CD14-positive monocyte (primary cell): ENCODE measurements around the gene MYL4. TPM values are rescaled to one million over a fixed set of nuclear protein-coding genes. Genes with fewer than 3 reads are reported as not detected.

Experiments used
- DNase-seq, 3 donors: peaks; one replicate each; pipeline ENCODE4 v3.0.0-alpha.2; 2011 to 2022
- H2AFZ ChIP-seq: 2 replicates; pipeline ENCODE4 v1.6.0; 2012; ENCODE audit warnings: mild to moderate bottlenecking, low read depth, low read length, inconsistent platforms; ENCODE audit not compliant: insufficient read depth, poor library complexity, severe bottlenecking
- H3K27ac ChIP-seq, 2 donors: 1 replicate in 1 of 2; 2 replicates in 1 of 2; pipeline ENCODE4 v1.5.1; 2012 to 2013; ENCODE audit warnings: low read length in 2 of 2, control low read depth in 1 of 2, inconsistent platforms in 1 of 2, low read depth in 1 of 2, mild to moderate bottlenecking in 1 of 2
- H3K27me3 ChIP-seq, 2 donors: one replicate each; pipeline versions ENCODE4 v1.6.0 to v1.6.1; 2011 to 2013; ENCODE audit warnings: low read length in 2 of 2; ENCODE audit not compliant: control insufficient read depth in 2 of 2, insufficient read depth in 2 of 2
- H3K36me3 ChIP-seq, 2 donors: replicated peaks in 1 of 2; 1 replicate in 1 of 2; 2 replicates in 1 of 2; pipeline versions ENCODE4 v1.5.1 to v1.6.1; 2012 to 2013; ENCODE audit warnings: low read length in 2 of 2, control low read depth in 1 of 2, inconsistent platforms in 1 of 2, mild to moderate bottlenecking in 1 of 2; ENCODE audit not compliant: insufficient read depth in 2 of 2, control insufficient read depth in 1 of 2
- H3K4me1 ChIP-seq, 2 donors: 1 replicate in 1 of 2; 2 replicates in 1 of 2; pipeline versions ENCODE4 v1.5.1 to v1.6.1; 2012 to 2013; ENCODE audit warnings: low read length in 2 of 2, control low read depth in 1 of 2, inconsistent platforms in 1 of 2, mild to moderate bottlenecking in 1 of 2, moderate library complexity in 1 of 2; ENCODE audit not compliant: insufficient read depth in 2 of 2, control insufficient read depth in 1 of 2
- H3K4me2 ChIP-seq: replicated peaks from 2 replicates; pipeline ENCODE3; 2012; ENCODE audit warnings: low read length, moderate library complexity, mild to moderate bottlenecking; ENCODE audit not compliant: poor library complexity, severe bottlenecking; ENCODE audit errors: extremely low read depth
- H3K4me3 ChIP-seq, 3 experiments: fragments of 200-600 bp in 1 of 3; sonication (generic) in 1 of 3; replicated peaks in 1 of 3; 1 replicate in 2 of 3; 2 replicates in 1 of 3; pipeline ENCODE4 v1.5.1; 2011 to 2013; ENCODE audit warnings: low read length in 3 of 3, mild to moderate bottlenecking in 3 of 3, control low read depth in 2 of 3, low read depth in 2 of 3, inconsistent platforms in 1 of 3, moderate library complexity in 1 of 3
- H3K79me2 ChIP-seq: 2 replicates; pipeline ENCODE4 v1.6.0; 2012; ENCODE audit warnings: mild to moderate bottlenecking, control low read depth, inconsistent platforms, low read length, moderate library complexity; ENCODE audit not compliant: insufficient read depth
- H3K9ac ChIP-seq: 2 replicates; pipeline ENCODE4 v1.6.0; 2017; ENCODE audit warnings: low read length, mild to moderate bottlenecking; ENCODE audit not compliant: insufficient read depth, poor library complexity, severe bottlenecking
- H3K9me3 ChIP-seq, 2 donors: replicated peaks in 1 of 2; 1 replicate in 1 of 2; 2 replicates in 1 of 2; pipeline versions ENCODE4 v1.5.1 to v1.6.1; 2012 to 2013; ENCODE audit warnings: low read length in 2 of 2, control low read depth in 1 of 2; ENCODE audit not compliant: control insufficient read depth in 1 of 2, insufficient read depth in 1 of 2
- H4K20me1 ChIP-seq: 2 replicates; pipeline ENCODE4 v1.6.0; 2012; ENCODE audit warnings: mild to moderate bottlenecking, low read length, control low read depth, moderate library complexity; ENCODE audit not compliant: insufficient read depth
- H3K27ac Mint-ChIP-seq, 7 donors: one replicate each; pipeline ENCODE4 v1.8.0; 2020; ENCODE audit warnings: mild to moderate bottlenecking in 7 of 7, mixed read lengths in 7 of 7, moderate library complexity in 6 of 7, inconsistent platforms in 2 of 7
- H3K27me3 Mint-ChIP-seq, 3 donors: one replicate each; pipeline ENCODE4 v1.8.0; 2021 to 2022; ENCODE audit warnings: low read depth in 3 of 3, mild to moderate bottlenecking in 3 of 3, mixed read lengths in 3 of 3, moderate library complexity in 3 of 3, inconsistent platforms in 1 of 3
- H3K36me3 Mint-ChIP-seq, 2 donors: one replicate each; pipeline ENCODE4 v1.8.0; 2020; ENCODE audit warnings: mixed read lengths in 2 of 2, inconsistent platforms in 1 of 2, mild to moderate bottlenecking in 1 of 2
- H3K4me1 Mint-ChIP-seq: one replicate; pipeline ENCODE4 v1.8.0; 2020; ENCODE audit warnings: mild to moderate bottlenecking, mixed read lengths
- H3K4me3 Mint-ChIP-seq, 2 donors: one replicate each; pipeline ENCODE4 v1.8.0; 2020; ENCODE audit warnings: mild to moderate bottlenecking in 2 of 2, mixed read lengths in 2 of 2, moderate library complexity in 1 of 2
- H3K9me3 Mint-ChIP-seq, 7 donors: one replicate each; pipeline ENCODE4 v1.8.0; 2020 to 2022; ENCODE audit warnings: mixed read lengths in 7 of 7, mild to moderate bottlenecking in 6 of 7, moderate library complexity in 6 of 7, inconsistent platforms in 2 of 7
- WGBS: methylation state at CpG from one replicate; pipeline ENCODE4 v1.1.5; 2013; ENCODE audit warnings: missing lambda C conversion rate; ENCODE audit not compliant: insufficient coverage; 5-methylcytosine and 5-hydroxymethylcytosine counted together
- intact Hi-C, 2 donors: fragments of 100-400 bp; cut with micrococcal nuclease; formaldehyde crosslinking; loops; one replicate each; pipeline versions ENCODE4 v1.15.0 to v1.15.1; 2023
- polyA plus RNA-seq, 3 donors: library from polyadenylated mRNA; depleted of rRNA in 1 of 3; unstranded in 2 of 3; stranded (reverse) in 1 of 3; fragments of 300-500 nt in 2 of 3; fragments of >200 nt in 1 of 3; fragmentation: Illumina TruSeq in 2 of 3; gene quantifications; 1 replicate in 2 of 3; 2 replicates in 1 of 3; pipeline ENCODE4 v1.2.3, GENCODE V29; 2012 to 2021
- TF ChIP-seq, protein P1 (sequence below): fragments of 200-600 bp; IDR thresholded peaks from one replicate; pipeline ENCODE4 v1.8.0; 2022; ENCODE audit warnings: antibody characterized with exemption, mild to moderate bottlenecking

The MYL4 gene
- polyA plus RNA-seq, 3 donors, result 0.43 TPM; not detected in 2

DNA sequence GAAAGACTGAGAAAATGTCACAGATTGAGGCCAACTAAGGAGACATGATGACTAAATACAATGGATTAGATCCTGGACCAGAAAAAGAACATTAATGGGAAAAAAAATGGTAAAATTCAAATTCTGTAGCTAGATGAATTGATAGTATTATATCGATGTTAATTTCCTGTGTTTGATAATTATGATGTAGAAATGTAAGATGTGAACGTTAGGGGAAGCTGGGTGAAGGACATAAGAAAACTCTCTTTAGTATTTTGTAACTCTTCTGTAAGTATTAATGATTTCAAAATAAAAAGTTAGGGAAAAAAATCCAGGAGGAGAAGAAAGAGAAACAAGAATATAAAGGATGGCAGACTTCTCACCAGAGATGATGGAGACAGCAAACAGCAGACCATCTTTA lies 41.7 kb downstream of the MYL4 start:
- Histone ChIP-seq H3K79me2 (no peaks in the 10 kb centered on the region), H2AFZ (no peak overlapping the region), H3K4me1 (peaks cover 9 to 15% of the 10 kb centered on the region in 2 donors), H3K27me3 (peaks cover 26 to 36% of the 10 kb centered on the region in 2 donors), H3K9me3 (peaks cover 0 to 4% of the 10 kb centered on the region in 2 donors), H3K27ac (no peak overlapping the region), H3K36me3 (no peaks in the 10 kb centered on the region), H3K4me3 (no peak overlapping the region), H3K4me2 (no peak overlapping the region), H3K9ac (no peak overlapping the region), H4K20me1 (no peaks in the 10 kb centered on the region)
- Mint-ChIP-seq H3K4me3 (no peak overlapping the region), H3K9me3 (peaks cover 0 to 10% (median 2%) of the 10 kb centered on the region in 7 donors), H3K27ac (no peak overlapping the region), H3K4me1 (peaks cover 8% of the 10 kb centered on the region), H3K27me3 (peaks cover 43 to 54% (median 45%) of the 10 kb centered on the region in 3 donors), H3K36me3 (peaks cover 6 to 12% of the 10 kb centered on the region in 2 donors)
- WGBS, result no CpG with 5 or more reads among the region's 2 CpGs
- TF ChIP-seq, protein P1, sequence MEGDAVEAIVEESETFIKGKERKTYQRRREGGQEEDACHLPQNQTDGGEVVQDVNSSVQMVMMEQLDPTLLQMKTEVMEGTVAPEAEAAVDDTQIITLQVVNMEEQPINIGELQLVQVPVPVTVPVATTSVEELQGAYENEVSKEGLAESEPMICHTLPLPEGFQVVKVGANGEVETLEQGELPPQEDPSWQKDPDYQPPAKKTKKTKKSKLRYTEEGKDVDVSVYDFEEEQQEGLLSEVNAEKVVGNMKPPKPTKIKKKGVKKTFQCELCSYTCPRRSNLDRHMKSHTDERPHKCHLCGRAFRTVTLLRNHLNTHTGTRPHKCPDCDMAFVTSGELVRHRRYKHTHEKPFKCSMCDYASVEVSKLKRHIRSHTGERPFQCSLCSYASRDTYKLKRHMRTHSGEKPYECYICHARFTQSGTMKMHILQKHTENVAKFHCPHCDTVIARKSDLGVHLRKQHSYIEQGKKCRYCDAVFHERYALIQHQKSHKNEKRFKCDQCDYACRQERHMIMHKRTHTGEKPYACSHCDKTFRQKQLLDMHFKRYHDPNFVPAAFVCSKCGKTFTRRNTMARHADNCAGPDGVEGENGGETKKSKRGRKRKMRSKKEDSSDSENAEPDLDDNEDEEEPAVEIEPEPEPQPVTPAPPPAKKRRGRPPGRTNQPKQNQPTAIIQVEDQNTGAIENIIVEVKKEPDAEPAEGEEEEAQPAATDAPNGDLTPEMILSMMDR, result no peak
- DNase-seq, result no peak
- intact Hi-C loops, result no loop called here

DNA sequence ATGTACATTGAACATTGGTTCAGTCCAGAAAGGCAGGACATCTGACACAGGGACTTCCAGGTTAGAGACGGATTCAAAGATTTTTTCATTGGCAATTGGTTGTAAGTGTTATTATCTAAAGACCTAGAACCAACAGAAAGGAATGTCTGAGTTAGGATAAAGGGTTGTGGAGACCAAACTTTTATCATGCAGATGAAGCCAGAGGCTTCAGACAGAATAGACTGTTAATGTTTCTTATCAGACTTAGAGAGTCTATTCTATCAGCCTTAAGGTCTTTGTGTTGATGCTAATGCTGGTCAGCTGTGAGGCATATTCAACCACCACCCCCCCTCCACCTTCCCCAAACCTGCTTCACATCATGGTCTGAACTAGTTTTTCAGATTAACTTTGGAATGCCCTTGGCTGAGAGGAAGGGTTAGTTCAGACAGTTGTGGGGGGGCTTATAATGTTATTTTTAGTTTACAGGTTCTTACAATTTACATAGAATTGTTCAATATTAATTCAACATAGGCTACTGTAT lies 42.3 kb downstream of the MYL4 start:
- no peak overlapping the region for H3K4me2 ChIP-seq
- H3K9me3 ChIP-seq, result peaks cover 0 to 4% of the 10 kb centered on the region in 2 donors
- peaks cover 0 to 13% (median 2%) of the 10 kb centered on the region in 7 donors for H3K9me3 Mint-ChIP-seq
- no peaks in the 10 kb centered on the region for H3K79me2 ChIP-seq
- no peak overlapping the region for H2AFZ ChIP-seq
- peaks cover 6 to 12% of the 10 kb centered on the region in 2 donors for H3K36me3 Mint-ChIP-seq
- no peak overlapping the region for H3K9ac ChIP-seq
- H3K27me3 Mint-ChIP-seq, result peaks cover 49 to 59% (median 51%) of the 10 kb centered on the region in 3 donors
- peaks cover 8% of the 10 kb centered on the region for H3K4me1 Mint-ChIP-seq
- H4K20me1 ChIP-seq, result no peaks in the 10 kb centered on the region
- H3K27ac Mint-ChIP-seq, result no peak overlapping the region
- no peak overlapping the region for H3K4me3 ChIP-seq
- H3K4me1 ChIP-seq, result peaks cover 9 to 15% of the 10 kb centered on the region in 2 donors
- H3K36me3 ChIP-seq, result no peaks in the 10 kb centered on the region
- intact Hi-C loops, result no loop called here
- TF ChIP-seq, protein P1, result no peak
- no peak overlapping the region for H3K4me3 Mint-ChIP-seq
- H3K27me3 ChIP-seq, result peaks cover 30 to 42% of the 10 kb centered on the region in 2 donors
- DNase-seq, result no peak
- WGBS, result no CpG with 5 or more reads among the region's 1 CpG
- H3K27ac ChIP-seq, result no peak overlapping the region
